K562 (cell line): Measurements from ENCODE around the gene TENT4A. TPM values are rescaled to one million over a fixed set of nuclear protein-coding genes. Genes with fewer than 3 reads are reported as not detected.

Source experiments
- CEBPB ChIP-seq: fragments of 450-650 bp; IDR thresholded peaks from 2 replicates; pipeline ENCODE4 v1.6.1; 2016; ENCODE audit warnings: missing genetic modification characterization, missing compliant biosample characterization
- ELF4 ChIP-seq: fragments of 450-650 bp; formaldehyde crosslinking; IDR thresholded peaks from 2 replicates; pipeline ENCODE4 v1.4.0; 2022; ENCODE audit warnings: missing genetic modification characterization
- TAL1 ChIP-seq: fragments of 450-650 bp; IDR thresholded peaks from 2 replicates; pipeline ENCODE4 v1.6.1; 2016; ENCODE audit warnings: mild to moderate bottlenecking
- ZNF23 ChIP-seq: fragments of 250-450 bp; sonication (Bioruptor Pico); IDR thresholded peaks from 2 replicates; pipeline ENCODE4 v1.4.0; 2020; ENCODE audit warnings: mild to moderate bottlenecking
- polyA plus RNA-seq, 8 experiments: library from polyadenylated mRNA; depleted of rRNA in 4 of 8; stranded (reverse) in 5 of 8; unstranded in 3 of 8; fragments of >200 nt; fragmentation: Nextera tagmentation in 2 of 8; fragmentation: Illumina TruSeq in 1 of 8; extraction: Ambion mirVana in 2 of 8; extraction: Trizol in 1 of 8; gene quantifications; 2 replicates each; pipeline versions ENCODE4 v1.2.1 to v1.2.3, GENCODE V29; 2011 to 2014; ENCODE audit warnings: inconsistent platforms in 1 of 8, missing spikeins in 1 of 8
- total RNA-seq, 7 experiments: library from RNA; depleted of rRNA in 6 of 7; stranded (reverse); fragments of >200 nt in 6 of 7; fragmentation: Illumina TruSeq in 2 of 7; extraction: Trizol in 2 of 7; gene quantifications; 2 replicates each; pipeline versions ENCODE4 v1.2.1 to v1.2.3, GENCODE V29; 2011 to 2021; ENCODE audit warnings: low replicate concordance in 1 of 7
- TF ChIP-seq, protein P1 (sequence below): fragments of 250-450 bp; sonication (Bioruptor Pico); IDR thresholded peaks from 2 replicates; pipeline ENCODE4 v1.4.0; 2020; ENCODE audit warnings: mild to moderate bottlenecking, moderate library complexity
- TF ChIP-seq, protein P2 (sequence below): fragments of 450-650 bp; IDR thresholded peaks from 2 replicates; pipeline ENCODE4 v1.6.1; 2017; ENCODE audit warnings: antibody characterized with exemption, mild to moderate bottlenecking

Gene TENT4A
- total and polyA plus RNA-seq, 9 of the 15 experiments (the other 6 are each of a cell fraction or from before 2014, with no cell fraction given) = 1.3 to 27.3 (median 13.0) TPM

DNA sequence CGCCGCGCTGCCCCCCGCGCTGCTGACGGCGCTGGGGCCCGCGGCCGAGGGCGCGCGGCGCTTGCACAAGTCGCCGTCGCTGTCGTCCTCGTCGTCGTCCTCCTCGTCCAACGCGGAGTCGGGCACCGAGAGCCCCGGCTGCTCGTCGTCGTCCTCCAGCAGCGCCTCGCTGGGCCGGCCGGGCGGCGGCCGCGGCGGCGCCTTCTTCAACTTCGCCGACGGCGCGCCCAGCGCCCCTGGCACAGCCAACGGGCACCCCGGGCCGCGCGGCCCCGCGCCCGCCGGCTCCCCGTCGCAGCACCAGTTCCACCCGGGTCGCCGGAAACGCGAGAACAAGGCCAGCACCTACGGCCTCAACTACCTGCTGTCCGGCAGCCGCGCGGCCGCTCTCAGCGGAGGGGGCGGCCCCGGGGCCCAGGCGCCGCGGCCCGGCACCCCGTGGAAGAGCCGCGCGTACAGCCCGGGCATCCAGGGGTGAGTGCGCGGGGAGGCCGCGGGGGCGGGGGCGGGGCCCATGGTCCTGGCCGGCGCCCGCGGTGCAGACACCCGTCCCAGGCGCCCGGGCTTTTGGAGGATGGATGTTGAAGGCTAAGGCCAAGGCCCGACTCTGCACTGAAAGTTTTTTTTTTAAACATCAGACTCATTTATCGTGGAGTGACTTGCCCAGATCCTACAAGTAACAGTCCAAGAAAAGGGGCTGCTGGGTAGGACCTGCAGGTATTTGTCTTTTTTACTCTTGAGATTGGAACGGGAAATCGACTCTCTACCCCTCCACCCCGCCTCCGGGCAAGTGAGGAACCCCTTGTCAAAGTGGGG, 1.2 kb downstream of the TENT4A start (continued):
- TF ChIP-seq, protein P1, sequence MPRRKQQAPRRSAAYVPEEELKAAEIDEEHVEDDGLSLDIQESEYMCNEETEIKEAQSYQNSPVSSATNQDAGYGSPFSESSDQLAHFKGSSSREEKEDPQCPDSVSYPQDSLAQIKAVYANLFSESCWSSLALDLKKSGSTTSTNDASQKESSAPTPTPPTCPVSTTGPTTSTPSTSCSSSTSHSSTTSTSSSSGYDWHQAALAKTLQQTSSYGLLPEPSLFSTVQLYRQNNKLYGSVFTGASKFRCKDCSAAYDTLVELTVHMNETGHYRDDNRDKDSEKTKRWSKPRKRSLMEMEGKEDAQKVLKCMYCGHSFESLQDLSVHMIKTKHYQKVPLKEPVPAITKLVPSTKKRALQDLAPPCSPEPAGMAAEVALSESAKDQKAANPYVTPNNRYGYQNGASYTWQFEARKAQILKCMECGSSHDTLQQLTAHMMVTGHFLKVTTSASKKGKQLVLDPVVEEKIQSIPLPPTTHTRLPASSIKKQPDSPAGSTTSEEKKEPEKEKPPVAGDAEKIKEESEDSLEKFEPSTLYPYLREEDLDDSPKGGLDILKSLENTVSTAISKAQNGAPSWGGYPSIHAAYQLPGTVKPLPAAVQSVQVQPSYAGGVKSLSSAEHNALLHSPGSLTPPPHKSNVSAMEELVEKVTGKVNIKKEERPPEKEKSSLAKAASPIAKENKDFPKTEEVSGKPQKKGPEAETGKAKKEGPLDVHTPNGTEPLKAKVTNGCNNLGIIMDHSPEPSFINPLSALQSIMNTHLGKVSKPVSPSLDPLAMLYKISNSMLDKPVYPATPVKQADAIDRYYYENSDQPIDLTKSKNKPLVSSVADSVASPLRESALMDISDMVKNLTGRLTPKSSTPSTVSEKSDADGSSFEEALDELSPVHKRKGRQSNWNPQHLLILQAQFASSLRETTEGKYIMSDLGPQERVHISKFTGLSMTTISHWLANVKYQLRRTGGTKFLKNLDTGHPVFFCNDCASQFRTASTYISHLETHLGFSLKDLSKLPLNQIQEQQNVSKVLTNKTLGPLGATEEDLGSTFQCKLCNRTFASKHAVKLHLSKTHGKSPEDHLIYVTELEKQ (CRISPR knock-in tag) = no peak
- TF ChIP-seq, protein P2, sequence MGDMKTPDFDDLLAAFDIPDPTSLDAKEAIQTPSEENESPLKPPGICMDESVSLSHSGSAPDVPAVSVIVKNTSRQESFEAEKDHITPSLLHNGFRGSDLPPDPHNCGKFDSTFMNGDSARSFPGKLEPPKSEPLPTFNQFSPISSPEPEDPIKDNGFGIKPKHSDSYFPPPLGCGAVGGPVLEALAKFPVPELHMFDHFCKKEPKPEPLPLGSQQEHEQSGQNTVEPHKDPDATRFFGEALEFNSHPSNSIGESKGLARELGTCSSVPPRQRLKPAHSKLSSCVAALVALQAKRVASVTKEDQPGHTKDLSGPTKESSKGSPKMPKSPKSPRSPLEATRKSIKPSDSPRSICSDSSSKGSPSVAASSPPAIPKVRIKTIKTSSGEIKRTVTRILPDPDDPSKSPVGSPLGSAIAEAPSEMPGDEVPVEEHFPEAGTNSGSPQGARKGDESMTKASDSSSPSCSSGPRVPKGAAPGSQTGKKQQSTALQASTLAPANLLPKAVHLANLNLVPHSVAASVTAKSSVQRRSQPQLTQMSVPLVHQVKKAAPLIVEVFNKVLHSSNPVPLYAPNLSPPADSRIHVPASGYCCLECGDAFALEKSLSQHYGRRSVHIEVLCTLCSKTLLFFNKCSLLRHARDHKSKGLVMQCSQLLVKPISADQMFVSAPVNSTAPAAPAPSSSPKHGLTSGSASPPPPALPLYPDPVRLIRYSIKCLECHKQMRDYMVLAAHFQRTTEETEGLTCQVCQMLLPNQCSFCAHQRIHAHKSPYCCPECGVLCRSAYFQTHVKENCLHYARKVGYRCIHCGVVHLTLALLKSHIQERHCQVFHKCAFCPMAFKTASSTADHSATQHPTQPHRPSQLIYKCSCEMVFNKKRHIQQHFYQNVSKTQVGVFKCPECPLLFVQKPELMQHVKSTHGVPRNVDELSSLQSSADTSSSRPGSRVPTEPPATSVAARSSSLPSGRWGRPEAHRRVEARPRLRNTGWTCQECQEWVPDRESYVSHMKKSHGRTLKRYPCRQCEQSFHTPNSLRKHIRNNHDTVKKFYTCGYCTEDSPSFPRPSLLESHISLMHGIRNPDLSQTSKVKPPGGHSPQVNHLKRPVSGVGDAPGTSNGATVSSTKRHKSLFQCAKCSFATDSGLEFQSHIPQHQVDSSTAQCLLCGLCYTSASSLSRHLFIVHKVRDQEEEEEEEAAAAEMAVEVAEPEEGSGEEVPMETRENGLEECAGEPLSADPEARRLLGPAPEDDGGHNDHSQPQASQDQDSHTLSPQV = 0 out of 2 replicates have a peak, but pooled peaks have one; percentile 13
- TF ChIP-seq ZNF23 (CRISPR knock-in tag) (no peak), CEBPB (no peak), TAL1 (no peak), ELF4 (CRISPR knock-in tag) (no peak)
